Measurements from ENCODE around the gene IFIT2.

- TF ChIP-seq CTCF (IDR thresholded peaks at IDR 0.05) (no peak), POLR2A (IDR thresholded peaks at IDR 0.05) (no peak), POLR2AphosphoS5 (IDR thresholded peaks at IDR 0.05) (no peak), EP300 (IDR thresholded peaks at IDR 0.05) (no peak)
Observed at GRCh38 chr10:89357975-89358374, 56.1 kb downstream of the IFIT2 start.
